Coronary artery (tissue), 2 donors: Measurements from ENCODE around the gene FAM43B.

Source experiments
- DNase-seq: peaks from one replicate; pipeline ENCODE4 v3.0.0-alpha.2; 2017; ENCODE audit warnings: low spot score
- H3K27ac ChIP-seq, 2 donors: fragments of 200-600 bp; sonication (generic); one replicate each; pipeline ENCODE4 v1.5.1; 2016 to 2019
- H3K4me3 ChIP-seq: fragments of 200-600 bp; sonication (generic); 2 replicates; pipeline ENCODE4 v1.5.1; 2016; ENCODE audit warnings: mild to moderate bottlenecking, moderate library complexity
- TF ChIP-seq, protein P1 (sequence below): fragments of 200-600 bp; sonication (generic); IDR thresholded peaks from one replicate; pipeline ENCODE4 v1.5.1; 2019; ENCODE audit warnings: antibody characterized with exemption

FAM43B gene

DNA sequence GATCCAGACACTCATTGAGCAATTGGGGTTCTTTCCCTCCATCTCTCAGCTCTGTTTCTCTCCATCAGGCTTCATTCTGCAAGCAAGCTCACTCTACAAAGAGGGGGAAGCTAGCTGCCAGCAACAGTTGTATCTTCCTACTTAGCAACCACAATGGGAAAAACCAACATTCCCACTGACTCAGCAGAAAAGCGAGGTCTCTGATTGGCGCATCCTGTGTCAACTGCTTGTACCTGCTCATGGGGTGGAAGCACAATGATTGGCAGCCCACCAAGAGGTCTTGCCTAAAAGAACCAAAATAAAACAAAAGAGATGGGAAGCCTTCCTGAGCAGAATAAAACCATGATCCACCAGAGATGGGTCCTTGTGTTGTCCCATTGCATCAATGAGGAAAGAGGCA is 32.5 kb downstream of the FAM43B start:
- Histone ChIP-seq H3K27ac (no peak overlapping the region), H3K4me3 (no peak overlapping the region)
- no peak for DNase-seq
- TF ChIP-seq, protein P1, sequence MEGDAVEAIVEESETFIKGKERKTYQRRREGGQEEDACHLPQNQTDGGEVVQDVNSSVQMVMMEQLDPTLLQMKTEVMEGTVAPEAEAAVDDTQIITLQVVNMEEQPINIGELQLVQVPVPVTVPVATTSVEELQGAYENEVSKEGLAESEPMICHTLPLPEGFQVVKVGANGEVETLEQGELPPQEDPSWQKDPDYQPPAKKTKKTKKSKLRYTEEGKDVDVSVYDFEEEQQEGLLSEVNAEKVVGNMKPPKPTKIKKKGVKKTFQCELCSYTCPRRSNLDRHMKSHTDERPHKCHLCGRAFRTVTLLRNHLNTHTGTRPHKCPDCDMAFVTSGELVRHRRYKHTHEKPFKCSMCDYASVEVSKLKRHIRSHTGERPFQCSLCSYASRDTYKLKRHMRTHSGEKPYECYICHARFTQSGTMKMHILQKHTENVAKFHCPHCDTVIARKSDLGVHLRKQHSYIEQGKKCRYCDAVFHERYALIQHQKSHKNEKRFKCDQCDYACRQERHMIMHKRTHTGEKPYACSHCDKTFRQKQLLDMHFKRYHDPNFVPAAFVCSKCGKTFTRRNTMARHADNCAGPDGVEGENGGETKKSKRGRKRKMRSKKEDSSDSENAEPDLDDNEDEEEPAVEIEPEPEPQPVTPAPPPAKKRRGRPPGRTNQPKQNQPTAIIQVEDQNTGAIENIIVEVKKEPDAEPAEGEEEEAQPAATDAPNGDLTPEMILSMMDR = no peak

DNA sequence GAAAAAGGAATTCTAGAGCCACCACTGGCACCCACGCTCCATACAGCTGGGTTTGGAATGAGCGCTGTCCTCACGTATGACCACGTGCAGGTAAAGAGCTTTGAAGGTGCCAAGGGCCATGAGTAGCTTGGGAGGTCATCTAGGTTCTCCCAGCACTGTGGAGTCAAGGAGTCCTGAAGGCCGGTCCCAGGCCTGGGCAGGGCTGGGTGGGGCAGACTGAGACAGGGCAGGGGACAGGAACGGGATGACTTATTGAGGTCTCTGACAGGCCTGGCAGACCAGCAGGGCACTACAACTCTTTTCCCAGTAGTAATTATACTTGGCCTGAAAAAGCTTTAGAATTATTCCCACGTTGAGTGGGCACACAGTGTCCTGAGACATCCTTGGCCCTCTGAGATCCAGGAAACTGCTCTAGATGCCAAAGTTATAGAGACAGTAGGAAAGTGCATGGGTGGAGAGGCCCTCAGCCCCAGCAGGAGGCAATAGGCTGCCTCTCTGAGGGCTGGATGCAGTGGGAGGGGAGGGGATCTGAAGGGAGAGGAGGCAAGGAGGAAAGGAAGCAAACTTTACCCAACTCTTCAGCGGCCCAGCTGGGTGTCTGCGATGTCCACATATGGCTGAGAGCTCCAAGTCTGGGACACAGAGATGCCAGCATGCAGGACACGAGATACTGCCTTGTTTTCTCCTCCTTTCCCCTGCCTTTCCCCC is 34.7 kb downstream of the FAM43B start:
- no peak overlapping the region for H3K4me3 ChIP-seq
- peak overlapping the region in 1 of 2 donors; percentile 81 for H3K27ac ChIP-seq
- TF ChIP-seq, protein P1 = no peak
- DNase-seq = no peak

DNA sequence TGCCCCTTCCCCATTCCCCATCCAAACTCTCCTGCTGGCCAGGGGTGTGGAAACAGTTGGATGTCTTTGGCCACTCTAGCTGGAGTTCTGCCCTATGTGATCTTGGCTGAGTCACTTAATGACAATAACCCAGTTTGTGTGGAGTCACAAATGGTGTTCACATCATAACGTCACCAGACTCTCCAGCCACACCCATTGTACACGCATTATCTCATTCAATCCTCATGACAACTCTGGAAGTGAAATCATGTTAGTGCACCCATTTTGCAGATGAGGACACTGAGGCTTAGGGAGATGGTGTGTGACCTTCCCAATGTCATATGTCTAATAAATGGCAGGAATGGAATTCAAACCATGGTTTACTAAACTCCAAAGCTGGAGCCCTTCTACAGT is 35.3 kb downstream of the FAM43B start:
- no peak overlapping the region for H3K4me3 ChIP-seq
- DNase-seq = no peak
- H3K27ac ChIP-seq = peak overlapping the region in 1 of 2 donors; percentile 81
- TF ChIP-seq, protein P1 = no peak

DNA sequence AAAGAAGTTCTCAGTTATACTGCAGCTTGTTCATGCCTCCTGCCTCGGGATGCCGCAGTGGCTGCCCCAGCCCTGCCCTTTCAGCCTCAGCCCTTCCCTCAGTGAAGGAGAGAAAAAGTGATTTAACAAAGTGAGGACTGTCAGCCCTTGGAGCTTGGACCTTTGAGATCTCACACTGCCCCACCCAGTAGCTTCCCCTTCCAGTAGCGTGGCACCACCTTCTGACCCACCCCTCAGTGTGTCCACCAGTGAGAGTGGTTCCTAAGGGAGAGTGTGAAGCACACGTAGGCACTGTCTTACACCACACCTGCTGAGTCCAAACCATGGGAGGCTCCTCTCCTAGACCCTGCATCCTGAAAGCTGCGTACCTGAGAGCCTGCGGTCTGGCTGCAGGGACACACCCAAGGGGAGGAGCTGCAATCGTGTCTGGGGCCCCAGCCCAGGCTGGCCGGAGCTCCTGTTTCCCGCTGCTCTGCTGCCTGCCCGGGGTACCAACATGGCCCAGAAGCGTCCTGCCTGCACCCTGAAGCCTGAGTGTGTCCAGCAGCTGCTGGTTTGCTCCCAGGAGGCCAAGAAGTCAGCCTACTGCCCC is 36.4 kb downstream of the FAM43B start, which contains the start of gene CDA:
Gene CDA (plus strand): TSS at position 464 of the 592 bp plus-strand sequence. CDS start 33 bp downstream, at position 497.
- Histone ChIP-seq H3K4me3 (peak within 1 kb of the TSS; percentile 61), H3K27ac (peak within 1 kb of the TSS in 1 of 2 donors; percentile 82)
- no peak for DNase-seq
- TF ChIP-seq, protein P1 = no peak

DNA sequence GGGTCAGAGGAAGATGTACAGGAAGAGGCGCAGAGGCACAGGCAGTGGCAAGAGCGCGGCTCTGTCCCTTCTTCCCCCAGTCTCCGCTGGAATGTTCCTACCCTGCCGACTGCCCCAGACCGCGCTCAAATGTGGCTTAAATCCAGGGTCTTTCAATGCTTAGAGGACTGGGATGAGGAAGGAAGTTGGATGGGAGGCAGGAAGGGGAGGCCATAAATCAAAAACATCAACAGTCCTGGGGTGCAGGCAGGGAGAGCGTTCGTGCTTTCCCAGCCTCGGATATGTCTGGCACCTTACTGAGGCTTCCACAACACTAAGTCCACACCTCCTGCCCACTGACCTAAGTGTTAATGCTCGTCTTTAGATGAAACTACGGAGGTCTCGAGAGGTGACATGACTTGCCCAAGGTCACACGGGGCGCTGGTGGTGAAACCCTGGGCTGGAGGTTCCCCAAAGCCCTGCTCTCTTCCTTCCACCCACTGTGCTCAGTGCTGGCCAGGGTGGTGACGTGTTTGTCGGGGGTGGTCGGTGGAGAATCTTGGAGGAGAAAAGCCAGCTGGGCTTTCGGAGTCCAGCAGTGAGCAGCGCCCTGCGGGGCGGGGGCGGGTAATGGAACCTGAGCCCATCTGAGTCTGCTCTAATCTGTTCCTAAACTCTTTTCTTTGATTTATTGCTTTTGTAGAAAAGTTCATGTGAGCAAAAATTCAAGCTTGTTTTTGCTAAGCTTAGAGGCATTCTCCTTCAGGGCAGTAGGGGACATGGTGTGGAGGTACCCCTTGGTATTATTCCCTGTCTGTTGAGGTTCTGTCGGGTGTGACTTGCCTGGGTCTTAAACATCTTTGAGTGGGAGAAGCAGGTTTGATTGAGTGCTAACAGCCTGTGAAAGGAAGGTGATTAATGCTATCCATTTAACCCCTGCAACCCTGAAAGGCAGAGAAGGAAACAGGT is 37.2 kb downstream of the FAM43B start:
- Histone ChIP-seq H3K4me3 (peak overlapping the region; percentile 61), H3K27ac (peak overlapping the region in 1 of 2 donors; percentile 82)
- no peak for DNase-seq
- TF ChIP-seq, protein P1 = no peak

DNA sequence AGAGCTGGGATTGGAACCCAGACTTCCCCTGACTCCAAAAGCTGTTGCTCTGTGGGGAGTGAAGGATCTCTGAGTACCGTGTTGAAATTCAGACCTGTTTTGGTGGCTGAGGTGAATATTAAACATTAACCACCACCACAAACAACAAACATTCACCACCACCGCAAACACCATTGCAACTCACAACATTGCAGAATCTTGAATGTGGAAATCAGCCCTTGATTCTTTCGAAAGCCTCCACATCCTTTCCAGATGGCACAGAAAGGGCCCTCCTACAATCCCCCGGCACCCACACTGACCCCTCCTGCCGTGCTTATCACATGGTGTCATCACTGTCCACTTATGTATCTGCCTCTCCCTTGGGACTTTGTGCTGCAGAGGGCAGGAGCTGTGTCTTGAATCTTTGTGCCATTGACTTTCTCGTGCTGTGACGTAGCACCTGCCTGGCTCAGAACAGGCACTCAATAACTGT is 38.0 kb downstream of the FAM43B start:
- peak overlapping the region; percentile 61 for H3K4me3 ChIP-seq

More for the DNA sequence above, 38.0 kb downstream of the FAM43B start:
- peak overlapping the region in 1 of 2 donors; percentile 82 for H3K27ac ChIP-seq
- no peak for DNase-seq
- TF ChIP-seq, protein P1 = no peak
